ENCODE data around the gene TTL. TPM values are rescaled to one million over a fixed set of nuclear protein-coding genes. Genes with fewer than 3 reads are reported as not detected.

TTL gene
- total RNA-seq, 2 experiments from 2014 or later = 29.2 to 29.6 TPM

- no peaks in the 10 kb centered on the region for H3K9me3 Mint-ChIP-seq
- H3K36me3 Mint-ChIP-seq (ENCODE audit: low read depth) = peaks cover 6% of the 10 kb centered on the region
- TF ChIP-seq CTCF (IDR thresholded peaks at IDR 0.05) = no peak
- peaks cover 23% of the 10 kb centered on the region for H3K4me1 Mint-ChIP-seq (ENCODE audit: low read depth)
- no peaks in the 10 kb centered on the region for H3K27me3 Mint-ChIP-seq
- peak; percentile 72 for DNase-seq
- ChIA-PET CTCF (no interaction called here), POLR2A (interaction anchor here (0.9 to 2.0 kb wide), 5 partner anchors 10 to 56 kb away, joined by 3 to 6 read pairs (median 5); no protein-coding TSS in a partner anchor)
- no peak overlapping the region for H3K4me3 Mint-ChIP-seq
- no peak overlapping the region for H3K27ac Mint-ChIP-seq
- intact Hi-C loops (cut with micrococcal nuclease) = loop anchor here (10.0 kb wide), 1 partner anchor 57 kb away; the partner anchor contains the start of gene TTL
- ATAC-seq = peak; percentile 80
Measured at GRCh38 chr2:112541315-112542122, 59.6 kb downstream of the TTL start.

GRCh38 chr2:112542123-112542983 lies 60.4 kb downstream of the TTL start, which contains the start of gene POLR1B:
Gene POLR1B (plus strand): TSS chr2:112542465. CDS start chr2:112542495, 30 bp downstream.
- peak; percentile 79 for ATAC-seq
- ChIA-PET POLR2A (interaction anchor here (0.7 to 2.1 kb wide), 13 partner anchors 9 to 103 kb away, joined by 3 to 8 read pairs (median 5); no protein-coding TSS in a partner anchor), CTCF (interaction anchor here (1.8 to 4.2 kb wide), 2 partner anchors 24 to 62 kb away, joined by 5 to 15 read pairs; no protein-coding TSS in a partner anchor)
- Mint-ChIP-seq H3K27me3 (no peaks in the 10 kb centered on the region), H3K36me3 (ENCODE audit: low read depth) (peaks cover 13% of the 10 kb centered on the region), H3K4me3 (no peak within 1 kb of the TSS), H3K9me3 (no peaks in the 10 kb centered on the region), H3K4me1 (ENCODE audit: low read depth) (peaks cover 25% of the 10 kb centered on the region), H3K27ac (no peak within 1 kb of the TSS)
- peak; percentile 86 for DNase-seq
- intact Hi-C loops (cut with micrococcal nuclease) = loop anchor here (10.0 kb wide), 1 partner anchor 58 kb away; the partner anchor contains the start of gene TTL
- TF ChIP-seq CTCF (IDR thresholded peaks at IDR 0.05) = no peak

DNA sequence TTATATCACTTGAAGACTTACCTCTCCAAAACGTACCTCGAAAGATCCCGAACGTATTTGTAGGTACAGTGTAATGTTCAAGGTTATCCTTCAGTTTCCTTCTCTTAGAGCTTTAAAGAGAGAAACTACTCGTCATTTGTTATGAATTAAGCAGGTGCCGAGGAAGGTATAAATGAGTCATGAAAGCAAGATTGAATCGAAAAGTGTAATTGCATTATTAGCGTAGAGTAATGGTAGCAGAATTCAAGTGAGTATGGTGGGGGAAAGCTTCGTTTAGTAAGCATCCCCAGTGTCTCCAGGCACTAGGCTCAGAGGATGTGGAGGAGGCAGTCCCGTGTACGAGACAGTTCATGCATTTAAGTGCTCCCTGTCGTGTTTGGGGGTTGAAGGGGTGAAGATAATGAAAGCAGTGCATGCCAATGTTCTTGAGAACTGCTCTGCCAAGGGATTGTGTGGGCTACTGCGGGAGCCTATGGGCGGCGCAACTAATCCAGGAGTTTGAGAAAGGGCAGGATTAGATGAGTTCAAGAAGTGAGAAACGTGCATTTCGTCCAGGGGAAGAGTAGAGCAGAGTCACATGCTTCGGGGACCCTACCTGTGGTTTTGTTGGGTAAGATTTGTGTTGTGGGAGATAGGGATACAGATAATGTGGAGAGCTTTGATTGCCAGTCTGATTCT lies 61.2 kb downstream of the TTL start:
- Mint-ChIP-seq H3K4me3 (no peak overlapping the region), H3K27me3 (no peaks in the 10 kb centered on the region), H3K4me1 (ENCODE audit: low read depth) (peaks cover 26% of the 10 kb centered on the region), H3K9me3 (no peaks in the 10 kb centered on the region), H3K36me3 (ENCODE audit: low read depth) (peaks cover 19% of the 10 kb centered on the region), H3K27ac (no peak overlapping the region)
- ATAC-seq (peak; percentile 7), DNase-seq (peak; percentile 26)
- intact Hi-C loops (cut with micrococcal nuclease) = loop anchor here (10.0 kb wide), 1 partner anchor 58 kb away; the partner anchor contains the start of gene TTL
- CTCF ChIA-PET = interaction anchor here (0.9 to 4.2 kb wide), 3 partner anchors 23 to 63 kb away, joined by 3 to 15 read pairs (median 5); no protein-coding TSS in a partner anchor
- TF ChIP-seq CTCF (IDR thresholded peaks at IDR 0.05) = no peak
- POLR2A ChIA-PET = interaction anchor here (0.7 to 2.1 kb wide), 12 partner anchors 8 to 102 kb away, joined by 3 to 8 read pairs (median 5); no protein-coding TSS in a partner anchor

DNA sequence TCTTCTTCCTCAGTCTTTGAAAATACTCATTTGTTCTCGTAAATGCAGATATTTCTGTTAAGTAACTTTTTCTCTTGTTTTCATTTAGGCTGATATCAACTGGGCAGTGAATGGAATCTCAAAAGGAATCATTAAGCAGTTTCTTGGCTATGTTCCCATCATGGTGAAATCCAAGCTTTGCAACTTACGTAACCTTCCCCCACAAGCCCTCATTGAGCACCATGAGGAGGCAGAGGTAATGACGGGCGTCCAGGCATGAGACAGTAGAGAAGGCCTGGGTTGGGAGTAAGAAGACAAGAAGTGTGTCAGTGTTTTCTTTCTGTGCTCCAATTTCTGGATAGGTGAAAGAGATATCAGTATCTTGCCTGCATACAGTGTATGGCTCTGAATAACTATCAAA lies 65.4 kb downstream of the TTL start:
- CTCF ChIA-PET = interaction anchor here (0.7 to 1.7 kb wide), 4 partner anchors 11 to 660 kb away, joined by 3 to 4 read pairs (median 3); no protein-coding TSS in a partner anchor
- H3K9me3 Mint-ChIP-seq = no peaks in the 10 kb centered on the region
- no peak for ATAC-seq

More for the DNA sequence above, 65.4 kb downstream of the TTL start:
- Mint-ChIP-seq H3K4me1 (ENCODE audit: low read depth) (peaks cover 17% of the 10 kb centered on the region), H3K27ac (no peak overlapping the region), H3K36me3 (ENCODE audit: low read depth) (peaks cover 47% of the 10 kb centered on the region), H3K4me3 (no peak overlapping the region), H3K27me3 (no peaks in the 10 kb centered on the region)
- DNase-seq = no peak
- POLR2A ChIA-PET = interaction anchor here (1.4 kb wide), 1 partner anchor 11 kb away, joined by 6 read pairs; no protein-coding TSS in a partner anchor
- intact Hi-C loops (cut with micrococcal nuclease) = loop anchor here (10.0 kb wide), 1 partner anchor 63 kb away; the partner anchor contains the start of gene TTL
- no peak for TF ChIP-seq CTCF (IDR thresholded peaks at IDR 0.05)

Data from activated CD8-positive, alpha-beta T cell treated with anti-CD3 and anti-CD28 coated beads for 36 hours (primary cell).